ENCODE results near the gene RANBP3L. TPM values are rescaled to one million over a fixed set of nuclear protein-coding genes. Genes with fewer than 3 reads are reported as not detected.

RANBP3L gene
- total RNA-seq, 1 experiment from 2014 or later = 0.20 TPM

- TF ChIP-seq, protein P1, sequence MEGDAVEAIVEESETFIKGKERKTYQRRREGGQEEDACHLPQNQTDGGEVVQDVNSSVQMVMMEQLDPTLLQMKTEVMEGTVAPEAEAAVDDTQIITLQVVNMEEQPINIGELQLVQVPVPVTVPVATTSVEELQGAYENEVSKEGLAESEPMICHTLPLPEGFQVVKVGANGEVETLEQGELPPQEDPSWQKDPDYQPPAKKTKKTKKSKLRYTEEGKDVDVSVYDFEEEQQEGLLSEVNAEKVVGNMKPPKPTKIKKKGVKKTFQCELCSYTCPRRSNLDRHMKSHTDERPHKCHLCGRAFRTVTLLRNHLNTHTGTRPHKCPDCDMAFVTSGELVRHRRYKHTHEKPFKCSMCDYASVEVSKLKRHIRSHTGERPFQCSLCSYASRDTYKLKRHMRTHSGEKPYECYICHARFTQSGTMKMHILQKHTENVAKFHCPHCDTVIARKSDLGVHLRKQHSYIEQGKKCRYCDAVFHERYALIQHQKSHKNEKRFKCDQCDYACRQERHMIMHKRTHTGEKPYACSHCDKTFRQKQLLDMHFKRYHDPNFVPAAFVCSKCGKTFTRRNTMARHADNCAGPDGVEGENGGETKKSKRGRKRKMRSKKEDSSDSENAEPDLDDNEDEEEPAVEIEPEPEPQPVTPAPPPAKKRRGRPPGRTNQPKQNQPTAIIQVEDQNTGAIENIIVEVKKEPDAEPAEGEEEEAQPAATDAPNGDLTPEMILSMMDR (IDR thresholded peaks at IDR 0.05; ENCODE audit: insufficient read depth in 1 of 2, low read depth in 1 of 2, low read length in 1 of 2, severe bottlenecking in 1 of 2, unreplicated experiment in 1 of 2) = no peak
- ChIA-PET POLR2A (no interaction called here), CTCF (interaction anchor here (0.6 kb wide), 1 partner anchor 167 kb away, joined by 3 read pairs; no protein-coding TSS in a partner anchor)
- DNase-seq = no peak
- H3K27me3 Mint-ChIP-seq (ENCODE audit: insufficient read depth, unreplicated experiment) = no peaks in the 10 kb centered on the region
- no peaks in the 10 kb centered on the region for H3K4me1 Mint-ChIP-seq (ENCODE audit: low read depth, unreplicated experiment)
- H3K36me3 Mint-ChIP-seq (ENCODE audit: insufficient read depth, unreplicated experiment) = no peaks in the 10 kb centered on the region
- H3K4me3 Mint-ChIP-seq (ENCODE audit: unreplicated experiment) = no peak overlapping the region
- H3K27me3 ChIP-seq (replicated peaks; ENCODE audit: control insufficient read depth, insufficient read depth, low read length) = no peaks in the 10 kb centered on the region
- no peaks in the 10 kb centered on the region for H3K36me3 ChIP-seq (ENCODE audit: control insufficient read depth, insufficient read depth, low read length)
- no peak overlapping the region for H3K27ac Mint-ChIP-seq (ENCODE audit: unreplicated experiment)
- H3K9me3 ChIP-seq = no peaks in the 10 kb centered on the region
- no peak overlapping the region for H3K4me3 ChIP-seq (ENCODE audit: low read depth, low read length)
- H3K9me3 Mint-ChIP-seq (ENCODE audit: unreplicated experiment) = no peaks in the 10 kb centered on the region
- intact Hi-C loops (cut with micrococcal nuclease; ENCODE audit: unreplicated experiment) = no loop called here
- no peaks in the 10 kb centered on the region for H3K4me1 ChIP-seq
- BruUV-seq (replicated peaks) = no TSS peak
Measured at GRCh38 chr5:36250427-36250826, 51.3 kb downstream of the RANBP3L start.

DNA sequence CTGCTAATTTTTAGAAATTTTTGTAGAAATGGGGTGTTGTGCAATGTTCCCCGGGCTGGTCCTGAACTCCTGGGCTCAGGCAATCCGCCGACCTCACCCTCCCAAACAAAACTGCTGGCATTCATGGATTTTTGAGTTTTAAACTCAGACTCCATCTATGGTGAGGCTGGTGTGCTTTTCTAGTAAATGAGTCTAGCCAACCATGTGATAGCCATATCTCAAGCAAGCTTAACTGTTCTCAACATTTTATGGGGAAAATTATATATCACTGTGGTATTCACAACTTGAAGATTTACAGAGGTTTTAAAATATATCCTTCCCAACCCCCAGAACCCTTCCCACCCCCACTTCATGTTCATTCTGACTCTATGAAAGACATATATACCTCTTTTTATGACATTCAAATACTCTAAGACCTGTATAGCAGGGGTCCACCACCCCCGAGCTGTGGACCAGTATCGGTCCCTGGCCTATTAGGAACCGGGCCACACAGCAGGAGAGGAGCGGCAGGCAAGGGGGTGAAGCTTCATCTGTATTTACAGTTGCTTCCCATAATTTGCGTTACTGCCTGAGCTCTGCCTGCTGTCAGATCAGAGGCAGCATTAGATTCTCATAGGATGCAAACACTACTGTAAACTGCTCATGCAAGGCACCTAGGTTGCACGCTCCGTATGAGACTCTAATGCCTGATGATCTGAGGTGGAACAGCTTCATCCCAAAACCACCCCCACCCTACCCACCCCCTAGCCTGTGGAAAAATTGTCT, 55.5 kb downstream of the RANBP3L start:
- H3K4me3 Mint-ChIP-seq (ENCODE audit: unreplicated experiment) = no peak overlapping the region
- CTCF ChIA-PET = no interaction called here
- intact Hi-C loops (cut with micrococcal nuclease; ENCODE audit: unreplicated experiment) = loop anchor here (10.0 kb wide), 1 partner anchor 449 kb away; no protein-coding TSS in a partner anchor

GRCh38 chr5:36244076-36244475, 57.6 kb downstream of the RANBP3L start:
- Mint-ChIP-seq H3K27ac (ENCODE audit: unreplicated experiment) (peak overlapping the region; percentile 99), H3K9me3 (ENCODE audit: unreplicated experiment) (no peaks in the 10 kb centered on the region), H3K4me1 (ENCODE audit: low read depth, unreplicated experiment) (peaks cover 36% of the 10 kb centered on the region), H3K4me3 (ENCODE audit: unreplicated experiment) (peak overlapping the region; percentile 87), H3K36me3 (ENCODE audit: insufficient read depth, unreplicated experiment) (peaks cover 23% of the 10 kb centered on the region), H3K27me3 (ENCODE audit: insufficient read depth, unreplicated experiment) (no peaks in the 10 kb centered on the region)
- DNase-seq = no peak
- H3K4me1 ChIP-seq = peaks cover 22% of the 10 kb centered on the region
- POLR2A ChIA-PET = no interaction called here
- intact Hi-C loops (cut with micrococcal nuclease; ENCODE audit: unreplicated experiment) = loop anchor here (5.0 to 10.0 kb wide), 2 partner anchors 403 to 451 kb away; no protein-coding TSS in a partner anchor
- H3K36me3 ChIP-seq (ENCODE audit: control insufficient read depth, insufficient read depth, low read length) = no peaks in the 10 kb centered on the region
- H3K4me3 ChIP-seq (ENCODE audit: low read depth, low read length) = no peak overlapping the region
- CTCF ChIA-PET = no interaction called here
- no peaks in the 10 kb centered on the region for H3K27me3 ChIP-seq (replicated peaks; ENCODE audit: control insufficient read depth, insufficient read depth, low read length)
- no TSS peak for BruUV-seq (replicated peaks)
- TF ChIP-seq, protein P1 (IDR thresholded peaks at IDR 0.05; ENCODE audit: insufficient read depth in 1 of 2, low read depth in 1 of 2, low read length in 1 of 2, severe bottlenecking in 1 of 2, unreplicated experiment in 1 of 2) = no peak
- no peaks in the 10 kb centered on the region for H3K9me3 ChIP-seq

More for the DNA sequence above, 55.5 kb downstream of the RANBP3L start:
- no peak overlapping the region for H3K4me3 ChIP-seq (ENCODE audit: low read depth, low read length)
- no peaks in the 10 kb centered on the region for H3K36me3 ChIP-seq (ENCODE audit: control insufficient read depth, insufficient read depth, low read length)
- H3K27me3 ChIP-seq (replicated peaks; ENCODE audit: control insufficient read depth, insufficient read depth, low read length) = no peaks in the 10 kb centered on the region
- Mint-ChIP-seq H3K27ac (ENCODE audit: unreplicated experiment) (no peak overlapping the region), H3K4me1 (ENCODE audit: low read depth, unreplicated experiment) (peaks cover 17% of the 10 kb centered on the region), H3K27me3 (ENCODE audit: insufficient read depth, unreplicated experiment) (no peaks in the 10 kb centered on the region), H3K36me3 (ENCODE audit: insufficient read depth, unreplicated experiment) (peaks cover 17% of the 10 kb centered on the region), H3K9me3 (ENCODE audit: unreplicated experiment) (no peaks in the 10 kb centered on the region)
- no TSS peak for BruUV-seq (replicated peaks)
- H3K4me1 ChIP-seq = peaks cover 19% of the 10 kb centered on the region
- TF ChIP-seq, protein P1 (IDR thresholded peaks at IDR 0.05; ENCODE audit: insufficient read depth in 1 of 2, low read depth in 1 of 2, low read length in 1 of 2, severe bottlenecking in 1 of 2, unreplicated experiment in 1 of 2) = no peak
- no peaks in the 10 kb centered on the region for H3K9me3 ChIP-seq
- POLR2A ChIA-PET = no interaction called here
- no peak for DNase-seq

All from Caco-2 (cell line).